ENCODE measurements around the gene CRIM1. TPM values are rescaled to one million over a fixed set of nuclear protein-coding genes. Genes with fewer than 3 reads are reported as not detected.
A peak's percentile ranks its signal among the peaks of the same experiment; 100 is the strongest.

Gene CRIM1
- total RNA-seq, 1 experiment from 2014 or later = 292 TPM

- Mint-ChIP-seq H3K4me1 (ENCODE audit: low read depth, unreplicated experiment) (no peaks in the 10 kb centered on the region), H3K27me3 (ENCODE audit: insufficient read depth, unreplicated experiment) (no peaks in the 10 kb centered on the region), H3K36me3 (ENCODE audit: insufficient read depth, unreplicated experiment) (peaks cover 64% of the 10 kb centered on the region), H3K9me3 (ENCODE audit: unreplicated experiment) (no peaks in the 10 kb centered on the region), H3K4me3 (ENCODE audit: unreplicated experiment) (no peak overlapping the region), H3K27ac (ENCODE audit: unreplicated experiment) (no peak overlapping the region)
- no peaks in the 10 kb centered on the region for H3K9me3 ChIP-seq
- no TSS peak for BruUV-seq (replicated peaks)
- ChIA-PET CTCF (no interaction called here), POLR2A (no interaction called here)
- peaks cover 5% of the 10 kb centered on the region; the same call in 1 of the 2 replicates for H3K4me1 ChIP-seq
- peaks cover 2% of the 10 kb centered on the region; the same call in 1 of the 2 replicates for H3K36me3 ChIP-seq (ENCODE audit: control insufficient read depth, insufficient read depth, low read length)
- DNase-seq = no peak
- H3K27me3 ChIP-seq (replicated peaks; ENCODE audit: control insufficient read depth, insufficient read depth, low read length) = no peaks in the 10 kb centered on the region
- no peak for TF ChIP-seq CTCF (IDR thresholded peaks at IDR 0.05; ENCODE audit: insufficient read depth in 1 of 2, low read depth in 1 of 2, low read length in 1 of 2, severe bottlenecking in 1 of 2, unreplicated experiment in 1 of 2)
- no peak overlapping the region for H3K4me3 ChIP-seq (ENCODE audit: low read depth, low read length)
- intact Hi-C loops (cut with micrococcal nuclease; ENCODE audit: unreplicated experiment) = no loop called here
Measured at GRCh38 chr2:36587556-36587955, 232.0 kb downstream of the CRIM1 start.

GRCh38 chr2:36589230-36589630, 233.7 kb downstream of the CRIM1 start:
- H3K9me3 Mint-ChIP-seq (ENCODE audit: unreplicated experiment) = no peaks in the 10 kb centered on the region
- ChIA-PET POLR2A (no interaction called here), CTCF (no interaction called here)
- H3K27me3 ChIP-seq (replicated peaks; ENCODE audit: control insufficient read depth, insufficient read depth, low read length) = no peaks in the 10 kb centered on the region
- peaks cover 9% of the 10 kb centered on the region for H3K4me1 ChIP-seq
- peaks cover 5% of the 10 kb centered on the region for H3K4me1 Mint-ChIP-seq (ENCODE audit: low read depth, unreplicated experiment)
- H3K36me3 Mint-ChIP-seq (ENCODE audit: insufficient read depth, unreplicated experiment) = peaks cover 59% of the 10 kb centered on the region
- no peak overlapping the region for H3K4me3 ChIP-seq (ENCODE audit: low read depth, low read length)
- intact Hi-C loops (cut with micrococcal nuclease; ENCODE audit: unreplicated experiment) = no loop called here
- TF ChIP-seq CTCF (IDR thresholded peaks at IDR 0.05; ENCODE audit: insufficient read depth in 1 of 2, low read depth in 1 of 2, low read length in 1 of 2, severe bottlenecking in 1 of 2, unreplicated experiment in 1 of 2) = no peak
- no TSS peak for BruUV-seq (replicated peaks)
- no peak for DNase-seq
- no peak overlapping the region for H3K27ac Mint-ChIP-seq (ENCODE audit: unreplicated experiment)
- no peaks in the 10 kb centered on the region for H3K36me3 ChIP-seq (ENCODE audit: control insufficient read depth, insufficient read depth, low read length)
- no peak overlapping the region for H3K4me3 Mint-ChIP-seq (ENCODE audit: unreplicated experiment)
- no peaks in the 10 kb centered on the region for H3K9me3 ChIP-seq
- no peaks in the 10 kb centered on the region for H3K27me3 Mint-ChIP-seq (ENCODE audit: insufficient read depth, unreplicated experiment)

GRCh38 chr2:36594849-36595248, 239.3 kb downstream of the CRIM1 start:
- DNase-seq = peak in 1 of 2 experiments; percentile 35
- Histone ChIP-seq H3K36me3 (ENCODE audit: control insufficient read depth, insufficient read depth, low read length) (no peaks in the 10 kb centered on the region), H3K4me1 (peaks cover 41% of the 10 kb centered on the region), H3K27me3 (replicated peaks; ENCODE audit: control insufficient read depth, insufficient read depth, low read length) (no peaks in the 10 kb centered on the region), H3K4me3 (ENCODE audit: low read depth, low read length) (no peak overlapping the region), H3K9me3 (no peaks in the 10 kb centered on the region)
- intact Hi-C loops (cut with micrococcal nuclease; ENCODE audit: unreplicated experiment) = loop anchor here (2.0 kb wide), 2 partner anchors 26 to 56 kb away; no protein-coding TSS in a partner anchor
- Mint-ChIP-seq H3K4me3 (ENCODE audit: unreplicated experiment) (peak overlapping the region; percentile 90), H3K27me3 (ENCODE audit: insufficient read depth, unreplicated experiment) (no peaks in the 10 kb centered on the region), H3K27ac (ENCODE audit: unreplicated experiment) (peak overlapping the region; percentile 43), H3K4me1 (ENCODE audit: low read depth, unreplicated experiment) (peaks cover 33% of the 10 kb centered on the region), H3K36me3 (ENCODE audit: insufficient read depth, unreplicated experiment) (peaks cover 34% of the 10 kb centered on the region), H3K9me3 (ENCODE audit: unreplicated experiment) (no peaks in the 10 kb centered on the region)
- ChIA-PET CTCF (interaction anchor here (0.6 kb wide), 1 partner anchor 69 kb away, joined by 3 read pairs; no protein-coding TSS in a partner anchor), POLR2A (no interaction called here)
- no peak for TF ChIP-seq CTCF (IDR thresholded peaks at IDR 0.05; ENCODE audit: insufficient read depth in 1 of 2, low read depth in 1 of 2, low read length in 1 of 2, severe bottlenecking in 1 of 2, unreplicated experiment in 1 of 2)
- no TSS peak for BruUV-seq (replicated peaks)

Measured in Caco-2 (cell line).